HEK293T (cell line): ENCODE results near the gene VAV3.

ENCODE experiments used
- ELF4 ChIP-seq: fragments of 450-650 bp; IDR thresholded peaks from 2 replicates; pipeline ENCODE4 v1.6.1; 2017; ENCODE audit warnings: antibody characterized with exemption
- SP1 ChIP-seq: fragments of 450-650 bp; IDR thresholded peaks from 2 replicates; pipeline ENCODE4 v1.6.1; 2017

GRCh38 chr1:107824946-107825345 is 140.0 kb downstream of the VAV3 start:
- TF ChIP-seq ELF4 = no peak
- no peak for TF ChIP-seq SP1
